ENCODE data around the gene UBAC2. TPM values are rescaled to one million over a fixed set of nuclear protein-coding genes. Genes with fewer than 3 reads are reported as not detected.

The UBAC2 gene
- total and polyA plus RNA-seq, 4 experiments from 2014 or later: 88.4 to 161 (median 101) TPM

DNA sequence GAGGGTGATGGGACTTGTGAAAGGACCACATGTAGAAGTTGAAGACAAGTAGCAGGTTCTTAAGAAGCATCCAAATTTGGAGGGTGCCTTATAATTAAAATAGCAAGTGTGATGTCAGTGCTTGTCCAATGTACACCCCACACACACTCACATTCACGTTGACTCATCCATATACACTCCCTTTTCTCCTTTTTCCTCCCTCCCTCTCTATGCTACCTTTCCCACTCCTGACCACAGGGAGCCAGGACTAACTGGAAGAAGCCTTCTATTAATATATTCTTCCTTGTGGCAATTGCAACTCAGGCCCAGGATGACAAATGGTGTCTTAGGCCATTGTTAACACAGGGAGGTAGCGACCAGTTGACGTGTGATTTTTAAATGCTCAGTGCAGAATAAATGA, 122.8 kb downstream of the UBAC2 start:
- Mint-ChIP-seq H3K27me3 (no peaks in the 10 kb centered on the region), H3K9me3 (no peaks in the 10 kb centered on the region), H3K4me3 (peak overlapping the region; percentile 20 to 78 (median 54)), H3K4me1 (peaks cover 54 to 82% (median 69%) of the 10 kb centered on the region in 4 donors), H3K36me3 (peaks cover 25 to 26% of the 10 kb centered on the region in 2 donors), H3K27ac (peak overlapping the region; percentile 91 to 99 (median 94))
- intact Hi-C loops (cut with micrococcal nuclease): loop anchor here (1.0 to 2.0 kb wide), 3 partner anchors 15 to 41 kb away; partner anchors contain the start of gene GPR183
- DNase-seq: no peak
- Histone ChIP-seq H3K36me3 (ENCODE audit: insufficient read depth, low read length) (peaks cover 3% of the 10 kb centered on the region), H3K4me1 (ENCODE audit: insufficient read depth, low read length) (peaks cover 87% of the 10 kb centered on the region), H3K27me3 (ENCODE audit: insufficient read depth, low read length) (no peaks in the 10 kb centered on the region), H3K27ac (ENCODE audit: low read depth, low read length) (peak overlapping the region; percentile 79), H3K4me3 (ENCODE audit: low read length in 2 of 2) (peak overlapping the region in 1 of 2 donors; percentile 5), H3K9me3 (ENCODE audit: control insufficient read depth in 1 of 2, low read length in 2 of 2) (no peaks in the 10 kb centered on the region)
- POLR2A ChIA-PET (ENCODE audit: partially characterized antibody): interaction anchor here (0.7 to 15.7 kb wide), 19 partner anchors 9 to 64 kb away, joined by 3 to 417 read pairs (median 7); partner anchors contain the start of gene GPR183
- CTCF ChIA-PET (ENCODE audit: partially characterized antibody): interaction anchor here (1.2 to 3.3 kb wide), 8 partner anchors 10 to 113 kb away, joined by 4 to 10 read pairs (median 8); no protein-coding TSS in a partner anchor

- ChIA-PET POLR2A (ENCODE audit: partially characterized antibody) (interaction anchor here (0.9 to 15.7 kb wide), 7 partner anchors 9 to 51 kb away, joined by 3 to 417 read pairs (median 6); partner anchors contain the start of gene GPR183), CTCF (ENCODE audit: partially characterized antibody) (interaction anchor here (0.6 to 2.2 kb wide), 7 partner anchors 26 to 150 kb away, joined by 3 to 9 read pairs (median 6); no protein-coding TSS in a partner anchor)
- no peaks in the 10 kb centered on the region for H3K36me3 ChIP-seq (ENCODE audit: insufficient read depth, low read length)
- DNase-seq: peak in 2 of 5 donors; percentile 28
- intact Hi-C loops (cut with micrococcal nuclease): no loop called here
- no peaks in the 10 kb centered on the region for H3K9me3 Mint-ChIP-seq
- H3K4me1 Mint-ChIP-seq: peaks cover 51 to 80% (median 68%) of the 10 kb centered on the region in 4 donors
- peak overlapping the region in 7 of 8 donors; percentile 25 to 64 (median 49) for H3K4me3 Mint-ChIP-seq
- H3K27ac Mint-ChIP-seq: peak overlapping the region; percentile 65 to 94 (median 88)
- no peaks in the 10 kb centered on the region for H3K9me3 ChIP-seq (ENCODE audit: control insufficient read depth in 1 of 2, low read length in 2 of 2)
- no peak overlapping the region for H3K27ac ChIP-seq (ENCODE audit: low read depth, low read length)
- H3K36me3 Mint-ChIP-seq: peaks cover 34 to 36% of the 10 kb centered on the region in 2 donors
- H3K27me3 ChIP-seq (ENCODE audit: insufficient read depth, low read length): no peaks in the 10 kb centered on the region
- no peaks in the 10 kb centered on the region for H3K27me3 Mint-ChIP-seq
- H3K4me1 ChIP-seq (ENCODE audit: insufficient read depth, low read length): peaks cover 64% of the 10 kb centered on the region
- no peak overlapping the region for H3K4me3 ChIP-seq (ENCODE audit: low read length in 2 of 2)
Measured at GRCh38 chr13:99326012-99326411, 125.4 kb downstream of the UBAC2 start.

DNA sequence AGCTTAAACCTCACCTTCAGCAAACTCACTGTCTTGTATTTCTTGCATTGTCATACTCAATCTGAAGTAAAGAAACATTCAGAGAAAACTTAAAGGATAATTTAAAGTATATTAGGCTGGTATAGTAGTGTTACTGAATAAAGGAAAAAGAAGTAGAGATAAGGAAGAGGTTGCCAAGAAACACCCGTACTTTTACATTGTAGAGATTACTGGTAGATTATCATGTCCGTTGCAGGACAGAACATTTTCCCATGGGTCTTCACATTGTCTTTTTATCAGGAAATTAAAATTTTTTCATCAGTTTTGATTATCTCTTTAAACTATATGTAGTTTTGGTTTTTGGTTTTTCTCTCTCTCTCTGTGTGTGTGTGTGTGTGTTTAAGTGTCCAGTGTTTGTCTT, 126.5 kb downstream of the UBAC2 start:
- Mint-ChIP-seq H3K27ac (peak overlapping the region in 6 of 7 donors; percentile 49 to 94 (median 83)), H3K4me3 (peak overlapping the region in 4 of 8 donors; percentile 16 to 67 (median 29)), H3K4me1 (peaks cover 52 to 80% (median 68%) of the 10 kb centered on the region in 4 donors), H3K9me3 (no peaks in the 10 kb centered on the region), H3K27me3 (no peaks in the 10 kb centered on the region), H3K36me3 (peaks cover 40 to 42% of the 10 kb centered on the region in 2 donors)
- Histone ChIP-seq H3K4me1 (ENCODE audit: insufficient read depth, low read length) (peaks cover 63% of the 10 kb centered on the region), H3K27me3 (ENCODE audit: insufficient read depth, low read length) (no peaks in the 10 kb centered on the region), H3K9me3 (ENCODE audit: control insufficient read depth in 1 of 2, low read length in 2 of 2) (no peaks in the 10 kb centered on the region), H3K27ac (ENCODE audit: low read depth, low read length) (no peak overlapping the region), H3K36me3 (ENCODE audit: insufficient read depth, low read length) (no peaks in the 10 kb centered on the region), H3K4me3 (ENCODE audit: low read length in 2 of 2) (no peak overlapping the region)
- POLR2A ChIA-PET (ENCODE audit: partially characterized antibody): interaction anchor here (0.9 to 5.1 kb wide), 4 partner anchors 22 to 58 kb away, joined by 3 to 33 read pairs (median 12); partner anchors contain the start of gene GPR183
- no peak for DNase-seq
- intact Hi-C loops (cut with micrococcal nuclease): no loop called here
- CTCF ChIA-PET (ENCODE audit: partially characterized antibody): interaction anchor here (0.6 to 2.3 kb wide), 3 partner anchors 8 to 61 kb away, joined by 3 to 6 read pairs (median 3); no protein-coding TSS in a partner anchor

- Histone ChIP-seq H3K27me3 (ENCODE audit: insufficient read depth, low read length) (no peaks in the 10 kb centered on the region), H3K4me3 (ENCODE audit: low read length in 2 of 2) (no peak overlapping the region), H3K9me3 (ENCODE audit: control insufficient read depth in 1 of 2, low read length in 2 of 2) (no peaks in the 10 kb centered on the region), H3K36me3 (ENCODE audit: insufficient read depth, low read length) (no peaks in the 10 kb centered on the region), H3K27ac (ENCODE audit: low read depth, low read length) (no peak overlapping the region), H3K4me1 (ENCODE audit: insufficient read depth, low read length) (peaks cover 56% of the 10 kb centered on the region)
- H3K27ac Mint-ChIP-seq: no peak overlapping the region
- H3K4me1 Mint-ChIP-seq: peaks cover 48 to 80% (median 65%) of the 10 kb centered on the region in 4 donors
- H3K36me3 Mint-ChIP-seq: peaks cover 43 to 47% of the 10 kb centered on the region in 2 donors
- CTCF ChIA-PET (ENCODE audit: partially characterized antibody): interaction anchor here (0.6 to 2.3 kb wide), 3 partner anchors 9 to 60 kb away, joined by 3 to 6 read pairs (median 3); no protein-coding TSS in a partner anchor
- intact Hi-C loops (cut with micrococcal nuclease): no loop called here
- no peak for DNase-seq
- H3K27me3 Mint-ChIP-seq: no peaks in the 10 kb centered on the region
- POLR2A ChIA-PET (ENCODE audit: partially characterized antibody): interaction anchor here (0.9 to 5.1 kb wide), 4 partner anchors 23 to 109 kb away, joined by 3 to 33 read pairs (median 12); partner anchors contain the start of gene GPR183
- H3K9me3 Mint-ChIP-seq: no peaks in the 10 kb centered on the region
- H3K4me3 Mint-ChIP-seq: no peak overlapping the region
Measured at GRCh38 chr13:99327761-99328160, 127.1 kb downstream of the UBAC2 start.

DNA sequence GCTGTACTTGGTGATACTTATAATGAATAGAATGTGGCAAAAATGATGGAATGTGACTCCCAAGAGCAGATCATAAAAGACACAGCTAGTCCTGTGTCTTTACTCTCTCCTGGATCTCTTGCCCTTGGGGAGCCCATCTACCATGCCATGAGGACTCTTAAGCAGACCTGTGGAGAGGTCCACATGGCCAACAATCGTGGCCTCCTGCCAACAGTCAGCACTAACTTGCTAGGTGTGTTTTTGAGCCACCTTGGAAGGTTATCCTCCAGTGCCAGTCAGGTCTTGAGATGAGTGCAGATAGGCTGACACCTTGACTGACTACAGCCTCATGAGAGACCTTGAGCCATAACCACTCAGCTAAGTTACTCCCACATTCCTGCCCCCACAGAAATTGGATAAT, 128.8 kb downstream of the UBAC2 start:
- H3K9me3 Mint-ChIP-seq: no peaks in the 10 kb centered on the region
- H3K4me1 Mint-ChIP-seq: peaks cover 35 to 71% (median 54%) of the 10 kb centered on the region in 4 donors
- no peaks in the 10 kb centered on the region for H3K27me3 ChIP-seq (ENCODE audit: insufficient read depth, low read length)
- H3K27ac Mint-ChIP-seq: peak overlapping the region in 4 of 7 donors; percentile 3 to 70 (median 22)
- H3K27me3 Mint-ChIP-seq: no peaks in the 10 kb centered on the region
- no peaks in the 10 kb centered on the region for H3K36me3 ChIP-seq (ENCODE audit: insufficient read depth, low read length)
- H3K36me3 Mint-ChIP-seq: peaks cover 44 to 52% of the 10 kb centered on the region in 2 donors
- H3K9me3 ChIP-seq (ENCODE audit: control insufficient read depth in 1 of 2, low read length in 2 of 2): no peaks in the 10 kb centered on the region
- no peak overlapping the region for H3K27ac ChIP-seq (ENCODE audit: low read depth, low read length)
- intact Hi-C loops (cut with micrococcal nuclease): no loop called here
- H3K4me3 ChIP-seq (ENCODE audit: low read length in 2 of 2): no peak overlapping the region
- H3K4me3 Mint-ChIP-seq: no peak overlapping the region
- peaks cover 43% of the 10 kb centered on the region for H3K4me1 ChIP-seq (ENCODE audit: insufficient read depth, low read length)
- ChIA-PET CTCF (ENCODE audit: partially characterized antibody) (interaction anchor here (1.1 to 2.4 kb wide), 6 partner anchors 8 to 60 kb away, joined by 3 to 8 read pairs (median 6); no protein-coding TSS in a partner anchor), POLR2A (ENCODE audit: partially characterized antibody) (interaction anchor here (1.4 to 5.1 kb wide), 5 partner anchors 10 to 27 kb away, joined by 4 to 33 read pairs (median 8); partner anchors contain the start of gene GPR183)
- no peak for DNase-seq

- H3K36me3 Mint-ChIP-seq: peaks cover 46 to 51% of the 10 kb centered on the region in 2 donors
- DNase-seq: no peak
- POLR2A ChIA-PET (ENCODE audit: partially characterized antibody): interaction anchor here (0.8 to 5.1 kb wide), 7 partner anchors 9 to 44 kb away, joined by 3 to 33 read pairs (median 6); partner anchors contain the start of gene GPR183
- H3K27me3 Mint-ChIP-seq: no peaks in the 10 kb centered on the region
- H3K9me3 Mint-ChIP-seq: no peaks in the 10 kb centered on the region
- H3K27ac ChIP-seq (ENCODE audit: low read depth, low read length): no peak overlapping the region
- CTCF ChIA-PET (ENCODE audit: partially characterized antibody): interaction anchor here (0.7 to 4.6 kb wide), 6 partner anchors 11 to 61 kb away, joined by 3 to 17 read pairs (median 4); no protein-coding TSS in a partner anchor
- H3K27me3 ChIP-seq (ENCODE audit: insufficient read depth, low read length): no peaks in the 10 kb centered on the region
- H3K4me1 ChIP-seq (ENCODE audit: insufficient read depth, low read length): peaks cover 42% of the 10 kb centered on the region
- no peaks in the 10 kb centered on the region for H3K9me3 ChIP-seq (ENCODE audit: control insufficient read depth in 1 of 2, low read length in 2 of 2)
- H3K27ac Mint-ChIP-seq: no peak overlapping the region
- intact Hi-C loops (cut with micrococcal nuclease): no loop called here
- H3K36me3 ChIP-seq (ENCODE audit: insufficient read depth, low read length): peaks cover 5% of the 10 kb centered on the region
- peaks cover 33 to 69% (median 51%) of the 10 kb centered on the region in 4 donors for H3K4me1 Mint-ChIP-seq
- H3K4me3 Mint-ChIP-seq: no peak overlapping the region
- H3K4me3 ChIP-seq (ENCODE audit: low read length in 2 of 2): no peak overlapping the region
Measured at GRCh38 chr13:99330942-99331341, 130.3 kb downstream of the UBAC2 start.

GRCh38 chr13:99331881-99332293, 131.2 kb downstream of the UBAC2 start:
- Histone ChIP-seq H3K4me1 (ENCODE audit: insufficient read depth, low read length) (peaks cover 42% of the 10 kb centered on the region), H3K36me3 (ENCODE audit: insufficient read depth, low read length) (peaks cover 5% of the 10 kb centered on the region), H3K27ac (ENCODE audit: low read depth, low read length) (no peak overlapping the region), H3K9me3 (ENCODE audit: control insufficient read depth in 1 of 2, low read length in 2 of 2) (no peaks in the 10 kb centered on the region), H3K4me3 (ENCODE audit: low read length in 2 of 2) (no peak overlapping the region), H3K27me3 (ENCODE audit: insufficient read depth, low read length) (no peaks in the 10 kb centered on the region)
- Mint-ChIP-seq H3K27me3 (no peaks in the 10 kb centered on the region), H3K36me3 (peaks cover 50 to 57% of the 10 kb centered on the region in 2 donors), H3K9me3 (no peaks in the 10 kb centered on the region), H3K4me3 (peak overlapping the region in 1 of 8 donors; percentile 16), H3K27ac (peak overlapping the region in 1 of 7 donors; percentile 51), H3K4me1 (peaks cover 34 to 69% (median 52%) of the 10 kb centered on the region in 4 donors)
- no peak for DNase-seq
- intact Hi-C loops (cut with micrococcal nuclease): no loop called here
- ChIA-PET CTCF (ENCODE audit: partially characterized antibody) (interaction anchor here (1.6 to 4.6 kb wide), 3 partner anchors 21 to 105 kb away, joined by 6 to 17 read pairs (median 8); no protein-coding TSS in a partner anchor), POLR2A (ENCODE audit: partially characterized antibody) (interaction anchor here (0.7 to 1.9 kb wide), 7 partner anchors 10 to 43 kb away, joined by 3 to 6 read pairs (median 4); no protein-coding TSS in a partner anchor)

Measured in CD4-positive, alpha-beta memory T cell (primary cell).